ENCODE results near the gene BSND.
A peak's percentile ranks its signal among the peaks of the same experiment; 100 is the strongest.
"Not testable (repeated sequence)": the region's sequence is repeated elsewhere in the genome, so short reads cannot be mapped to it uniquely, and the experiment has no call there.

BSND gene

GRCh38 chr1:55018395-55018794 is 19.7 kb downstream of the BSND start:
- no peak for DNase-seq (ENCODE audit: low read depth)

GRCh38 chr1:55021942-55022546 is 23.3 kb downstream of the BSND start:
- peak; percentile 25 for DNase-seq (ENCODE audit: low read depth)

DNA sequence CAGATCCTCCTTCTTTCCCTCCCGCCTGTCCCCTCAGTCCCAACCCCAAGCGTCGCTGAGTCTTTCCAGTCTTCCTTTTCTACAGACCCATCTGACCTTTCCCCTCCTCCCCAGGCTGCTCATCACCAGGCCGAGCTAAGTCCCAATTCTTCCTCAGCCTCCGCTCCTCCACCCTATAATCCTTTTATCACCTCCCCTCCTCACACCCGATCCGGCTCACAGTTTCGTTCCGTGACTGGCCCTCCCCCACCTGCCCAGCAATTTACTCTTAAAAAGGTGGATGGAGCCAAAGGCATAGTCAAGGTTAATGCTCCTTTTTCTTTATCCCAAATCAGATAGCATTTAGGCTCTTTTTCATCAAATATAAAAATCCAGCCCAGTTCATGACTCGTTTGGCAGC is 25.4 kb downstream of the BSND start:
- DNase-seq (ENCODE audit: low read depth), result not testable (repeated sequence)

GRCh38 chr1:55026682-55027081 is 27.9 kb downstream of the BSND start:
- DNase-seq (ENCODE audit: low read depth), result not testable (repeated sequence)

DNA sequence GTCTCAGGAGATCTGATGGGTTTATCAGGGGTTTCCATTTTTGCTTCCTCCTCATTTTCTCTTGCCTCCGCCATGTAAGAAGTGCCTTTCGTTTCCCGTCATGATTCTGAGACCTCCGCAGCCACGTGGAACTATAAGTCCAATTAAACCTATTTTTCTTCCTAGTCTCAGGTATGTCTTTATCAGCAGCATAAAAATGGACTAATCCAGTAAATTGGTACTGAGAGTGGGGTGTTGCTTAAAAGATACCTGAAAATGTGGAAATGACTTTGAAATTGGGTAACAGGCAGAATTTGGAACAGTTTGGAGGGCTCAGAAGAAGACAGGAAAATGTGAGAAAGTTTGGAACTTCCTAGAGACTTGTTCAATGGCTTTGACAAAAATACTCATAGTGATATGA is 32.4 kb downstream of the BSND start:
- not testable (repeated sequence) for DNase-seq (ENCODE audit: low read depth)

DNA sequence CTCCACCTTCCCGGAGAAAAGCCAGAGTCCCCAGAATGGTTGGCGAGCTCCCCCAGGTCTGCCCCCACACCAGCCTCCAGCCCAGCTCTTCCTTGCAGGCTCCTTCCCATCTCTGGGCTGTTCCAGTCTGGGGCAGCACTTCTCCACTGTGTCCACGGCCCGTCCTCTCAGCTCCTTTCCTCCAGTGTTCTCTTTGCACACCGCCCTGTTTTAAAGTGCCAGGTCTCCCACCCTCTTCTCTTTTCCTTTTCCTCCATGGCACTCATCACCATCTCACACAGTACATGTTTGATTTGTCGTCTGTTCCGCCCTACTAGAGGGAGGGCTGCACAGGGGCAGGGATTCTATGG is 34.5 kb downstream of the BSND start:
- DNase-seq (ENCODE audit: low read depth), result no peak

GRCh38 chr1:55034476-55035133 is 35.9 kb downstream of the BSND start:
- no peak for DNase-seq (ENCODE audit: low read depth)

GRCh38 chr1:55035904-55036303 is 37.2 kb downstream of the BSND start:
- DNase-seq (ENCODE audit: low read depth), result no peak

DNA sequence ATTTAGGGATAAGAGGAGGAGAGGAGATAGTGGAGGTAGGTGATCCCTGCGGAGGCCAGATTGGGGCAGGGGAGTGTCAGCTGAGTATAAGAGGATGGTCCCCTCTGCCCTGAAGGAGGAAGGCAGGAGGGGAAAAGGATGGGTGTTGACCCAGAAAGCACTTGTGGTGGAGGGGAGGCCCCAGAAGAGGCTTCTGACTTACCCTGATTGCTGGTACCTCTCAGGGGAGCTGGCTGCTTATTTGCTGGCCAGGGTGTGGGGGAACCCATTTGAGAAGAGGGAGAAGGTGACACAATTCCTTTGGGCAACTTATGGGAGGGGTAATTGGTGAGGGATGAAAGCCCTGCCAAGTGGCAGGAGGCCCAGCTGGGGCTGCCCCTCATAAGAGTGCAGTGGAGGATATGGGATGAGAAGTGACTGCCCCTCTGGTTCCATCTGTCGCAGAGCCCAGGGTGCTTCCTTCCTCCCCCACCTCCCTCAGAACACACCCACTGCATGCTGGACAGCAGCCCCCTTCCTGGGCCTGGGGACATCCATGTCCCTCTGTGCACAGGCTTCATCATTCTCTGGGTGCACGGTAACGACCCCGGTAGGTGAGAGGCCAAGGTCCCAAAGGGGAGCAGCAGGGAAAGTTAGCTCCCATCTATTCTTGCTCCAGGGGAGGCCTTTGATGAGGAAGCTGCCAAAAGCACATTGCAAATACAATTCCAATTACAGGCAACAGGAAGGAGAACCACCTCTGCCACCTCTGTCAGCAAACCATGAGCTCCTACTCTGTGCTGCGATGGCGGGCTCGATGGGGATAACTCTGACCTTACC is 39.2 kb downstream of the BSND start:
- no peak for DNase-seq (ENCODE audit: low read depth)

DNA sequence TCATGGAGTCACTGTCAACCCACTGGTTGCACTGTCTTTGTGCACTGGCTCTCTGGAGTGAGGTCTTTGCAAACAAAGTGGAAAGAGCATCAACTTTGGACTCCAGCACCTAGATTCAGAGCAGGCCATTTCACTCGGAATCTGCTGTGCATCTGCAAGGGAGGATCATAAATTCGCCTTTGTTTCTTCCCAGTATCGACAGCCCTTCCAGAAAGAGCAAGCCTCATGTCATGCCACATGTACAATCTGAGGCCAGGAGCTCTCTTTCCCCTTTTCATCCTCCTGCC is 39.8 kb downstream of the BSND start:
- DNase-seq (ENCODE audit: low read depth), result no peak

GRCh38 chr1:55038974-55039341 is 40.2 kb downstream of the BSND start:
- no peak for DNase-seq (ENCODE audit: low read depth)

GRCh38 chr1:55039342-55040082 is 40.8 kb downstream of the BSND start, which contains the start of gene PCSK9:
Gene PCSK9 (plus strand): TSS chr1:55039548. CDS start chr1:55039838, 290 bp downstream.
- no peak for DNase-seq (ENCODE audit: low read depth)

DNA sequence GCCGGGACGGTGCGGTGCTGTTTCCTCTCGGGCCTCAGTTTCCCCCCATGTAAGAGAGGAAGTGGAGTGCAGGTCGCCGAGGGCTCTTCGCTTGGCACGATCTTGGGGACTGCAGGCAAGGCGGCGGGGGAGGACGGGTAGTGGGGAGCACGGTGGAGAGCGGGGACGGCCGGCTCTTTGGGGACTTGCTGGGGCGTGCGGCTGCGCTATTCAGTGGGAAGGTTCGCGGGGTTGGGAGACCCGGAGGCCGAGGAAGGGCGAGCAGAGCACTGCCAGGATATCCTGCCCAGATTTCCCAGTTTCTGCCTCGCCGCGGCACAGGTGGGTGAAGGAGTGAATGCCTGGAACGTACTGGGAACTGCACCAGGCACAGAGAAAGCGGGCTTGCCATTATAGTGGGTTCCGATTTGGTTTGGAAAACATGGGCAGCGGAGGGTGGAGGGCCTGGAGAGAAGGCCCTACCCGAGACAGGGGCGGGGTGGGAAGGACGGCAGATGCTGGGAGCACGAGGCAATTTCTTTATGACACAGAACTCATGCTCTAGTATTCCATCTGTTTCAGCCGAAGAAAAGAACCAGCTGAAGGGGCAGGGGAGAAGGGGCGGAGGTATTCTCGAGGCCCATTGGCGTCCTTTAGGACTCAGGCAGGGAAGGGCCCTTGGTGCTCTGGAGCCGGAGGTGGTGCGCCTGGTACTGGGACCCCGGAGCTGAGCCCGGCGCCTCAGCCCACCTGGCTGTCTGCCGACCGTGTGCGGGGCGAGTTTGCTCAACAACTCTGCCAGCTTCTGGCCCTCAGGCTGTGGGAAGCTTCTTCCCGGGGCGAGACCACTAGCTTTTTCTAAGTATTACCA is 41.6 kb downstream of the BSND start:
- no peak for DNase-seq (ENCODE audit: low read depth)

GRCh38 chr1:55040933-55041494 is 42.3 kb downstream of the BSND start:
- no peak for DNase-seq (ENCODE audit: low read depth)

- no peak for DNase-seq (ENCODE audit: low read depth)
These were observed 42.9 kb downstream of the BSND start for GRCh38 chr1:55041613-55042012.

GRCh38 chr1:55043011-55043410 is 44.3 kb downstream of the BSND start:
- no peak for DNase-seq (ENCODE audit: low read depth)

GRCh38 chr1:55043726-55044125 is 45.0 kb downstream of the BSND start:
- DNase-seq (ENCODE audit: low read depth), result no peak

- DNase-seq (ENCODE audit: low read depth), result no peak
These were observed 46.1 kb downstream of the BSND start for GRCh38 chr1:55044617-55045397.

DNA sequence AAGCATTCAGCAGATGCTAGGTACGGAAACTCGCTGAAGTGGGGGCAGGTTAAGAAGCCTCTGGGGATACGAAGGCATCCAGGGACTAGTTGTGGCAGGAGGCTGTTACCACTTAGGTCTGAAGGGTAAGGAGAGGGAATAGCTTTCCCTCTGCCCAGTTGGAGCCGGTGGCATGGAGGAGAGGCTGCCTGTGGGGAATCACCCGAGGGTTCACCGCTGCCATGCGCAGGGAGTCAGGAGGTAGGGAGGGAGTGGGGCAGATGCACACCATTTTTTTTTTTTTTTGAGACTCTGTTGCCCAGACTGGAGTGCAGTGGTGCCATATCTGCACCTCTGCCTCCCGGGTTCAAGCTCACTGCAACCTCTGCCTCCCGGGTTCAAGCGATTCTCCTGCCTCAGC is 46.7 kb downstream of the BSND start:
- DNase-seq (ENCODE audit: low read depth), result no peak

DNA sequence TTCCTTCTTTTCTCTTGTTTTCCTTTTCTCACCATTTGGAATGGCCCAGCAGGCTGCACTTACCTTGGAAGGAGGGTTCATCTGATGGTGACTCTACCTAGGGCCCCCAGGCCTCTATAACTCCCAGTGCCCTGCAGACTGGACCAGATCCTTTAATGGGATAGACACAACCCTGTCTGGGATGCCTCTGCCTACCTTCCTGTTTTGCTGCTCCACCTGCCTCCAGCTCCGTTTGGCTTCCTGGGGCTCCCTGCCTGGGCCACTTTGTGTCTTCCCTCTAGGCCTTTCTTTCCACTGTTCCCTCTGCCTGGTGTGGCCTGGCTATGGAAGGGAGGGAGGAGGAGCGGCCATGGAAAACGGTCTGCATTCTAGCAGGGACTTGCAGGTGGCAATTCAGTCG is 48.1 kb downstream of the BSND start:
- no peak for DNase-seq (ENCODE audit: low read depth)

DNA sequence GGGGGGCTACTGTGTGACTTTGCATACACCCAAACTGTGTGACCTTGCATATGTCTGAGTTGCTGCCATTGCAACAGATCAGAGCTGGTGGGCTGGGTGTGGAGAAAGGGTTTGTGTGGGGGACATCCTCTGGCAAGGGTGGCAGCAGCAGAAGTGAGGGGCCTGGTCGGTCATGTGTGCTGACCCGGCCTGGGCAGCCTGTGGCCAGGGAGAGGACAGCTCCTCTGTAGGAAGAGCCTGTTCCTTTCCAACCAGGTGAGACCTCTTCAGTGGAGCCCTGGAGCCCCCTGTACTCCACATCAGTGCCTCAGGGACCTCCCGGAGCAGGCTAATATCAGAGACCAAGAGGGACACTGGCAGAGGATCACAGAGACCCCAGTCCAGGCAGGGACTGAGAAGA is 48.9 kb downstream of the BSND start:
- DNase-seq (ENCODE audit: low read depth), result no peak
